Keratinocyte (primary cell): ENCODE results near the gene UTF1. TPM values are rescaled to one million over a fixed set of nuclear protein-coding genes. Genes with fewer than 3 reads are reported as not detected.

Experiments
- DNase-seq: peaks from one replicate; pipeline ENCODE4 v3.0.0-alpha.2; 2011; ENCODE audit warnings: low read depth, missing footprints, low spot score
- FAIRE-seq: peaks from 2 replicates; lab custom pipeline; 2011; peaks lifted over from hg19 to GRCh38; lab: Jason Lieb, UNC
- H2AFZ ChIP-seq: 2 replicates; pipeline ENCODE4 v1.6.0; 2012; ENCODE audit warnings: low read length, control low read depth, inconsistent platforms; ENCODE audit not compliant: control insufficient read depth
- H3K27ac ChIP-seq: 2 replicates; pipeline ENCODE4 v1.5.1; 2011; ENCODE audit warnings: low read length; ENCODE audit not compliant: control insufficient read depth, insufficient read depth
- H3K27me3 ChIP-seq: 3 replicates; pipeline ENCODE4 v1.6.0; 2011; ENCODE audit warnings: low read length; ENCODE audit not compliant: control insufficient read depth, insufficient read depth; ENCODE audit errors: extremely low read depth
- H3K36me3 ChIP-seq, 2 experiments: 2 replicates in 1 of 2; 3 replicates in 1 of 2; pipeline ENCODE4 v1.5.1; 2011; ENCODE audit warnings: low read length in 2 of 2, mild to moderate bottlenecking in 1 of 2; ENCODE audit not compliant: control insufficient read depth in 2 of 2, insufficient read depth in 2 of 2; ENCODE audit errors: extremely low read depth in 1 of 2
- H3K4me1 ChIP-seq: 3 replicates; pipeline ENCODE4 v1.5.1; 2011; ENCODE audit warnings: low read length; ENCODE audit not compliant: control insufficient read depth, insufficient read depth; ENCODE audit errors: extremely low read depth
- H3K4me2 ChIP-seq: 3 replicates; pipeline ENCODE4 v1.6.0; 2011; ENCODE audit warnings: low read depth, low read length; ENCODE audit not compliant: control insufficient read depth, insufficient read depth; ENCODE audit errors: extremely low read depth
- H3K4me3 ChIP-seq, 3 experiments: fragments of 200-600 bp in 1 of 3; sonication (generic) in 1 of 3; 2 replicates in 2 of 3; 3 replicates in 1 of 3; pipeline ENCODE4 v1.5.1; 2011 to 2016; ENCODE audit warnings: low read length in 3 of 3, mild to moderate bottlenecking in 3 of 3, control low read depth in 2 of 3, inconsistent platforms in 1 of 3, low read depth in 1 of 3, mixed read lengths in 1 of 3, mixed run types in 1 of 3, moderate library complexity in 1 of 3; ENCODE audit not compliant: control insufficient read depth in 2 of 3, insufficient read depth in 2 of 3; ENCODE audit errors: extremely low read depth in 1 of 3
- H3K79me2 ChIP-seq: 2 replicates; pipeline ENCODE4 v1.6.0; 2012; ENCODE audit warnings: low read length; ENCODE audit not compliant: control insufficient read depth, insufficient read depth
- H3K9ac ChIP-seq: 3 replicates; pipeline ENCODE4 v1.6.0; 2011; ENCODE audit warnings: low read length; ENCODE audit not compliant: control insufficient read depth, insufficient read depth; ENCODE audit errors: extremely low read depth
- H3K9me1 ChIP-seq: 3 replicates; pipeline ENCODE4 v1.6.0; 2011; ENCODE audit warnings: low read length; ENCODE audit not compliant: control insufficient read depth, insufficient read depth; ENCODE audit errors: extremely low read depth
- H3K9me3 ChIP-seq: 2 replicates; pipeline ENCODE4 v1.5.1; 2012; ENCODE audit warnings: low read depth, low read length; ENCODE audit not compliant: control insufficient read depth
- H4K20me1 ChIP-seq: 3 replicates; pipeline ENCODE4 v1.6.0; 2011; ENCODE audit warnings: low read length; ENCODE audit not compliant: control insufficient read depth, insufficient read depth; ENCODE audit errors: extremely low read depth
- CTCF ChIP-seq, 3 experiments: IDR thresholded peaks in 1 of 3; conservative IDR thresholded peaks in 1 of 3; optimal IDR thresholded peaks in 1 of 3; 2 replicates in 2 of 3; 3 replicates in 1 of 3; pipeline versions ENCODE3 to v1.5.1; 2011; ENCODE audit warnings: low read length in 3 of 3, mild to moderate bottlenecking in 3 of 3, moderate library complexity in 2 of 3, control low read depth in 1 of 3, inconsistent platforms in 1 of 3; ENCODE audit not compliant: insufficient read depth in 2 of 3; ENCODE audit errors: extremely low read depth in 1 of 3
- EZH2 ChIP-seq: IDR thresholded peaks from one replicate; pipeline ENCODE4 v1.6.1; 2012; ENCODE audit warnings: inconsistent platforms, mild to moderate bottlenecking, low read length, moderate library complexity
- dilution Hi-C: fragments of 300-500 bp; cut with MboI; formaldehyde crosslinking; loops from one replicate; pipeline ENCODE4 v1.7.0; 2020; ENCODE audit warnings: low sequenced_read_pairs; ENCODE audit not compliant: extremely low pct_ligation_motif_present
- polyA plus RNA-seq, 5 experiments: library from polyadenylated mRNA; depleted of rRNA in 3 of 5; stranded (reverse) in 3 of 5; stranded (forward) in 1 of 5; unstranded in 1 of 5; fragments of >200 nt; gene quantifications; 1 replicate in 1 of 5; 2 replicates in 3 of 5; 3 replicates in 1 of 5; pipeline versions ENCODE4 v1.2.1 to v1.2.3, GENCODE V29; 2011 to 2012; ENCODE audit warnings: missing spikeins in 2 of 5, low read depth in 1 of 5, low replicate concordance in 1 of 5

The UTF1 gene
- polyA plus RNA-seq, 1 donor (not counting 4 experiments of a cell fraction or from before 2014, with no cell fraction given): not detected

GRCh38 chr10:133213641-133214467 is 16.2 kb upstream of the UTF1 start:
- dilution Hi-C loops: no loop called here
- Histone ChIP-seq H3K9me3 (no peaks in the 10 kb centered on the region), H3K9ac (no peak overlapping the region), H2AFZ (no peak overlapping the region), H3K4me1 (no peaks in the 10 kb centered on the region), H3K4me2 (no peak overlapping the region), H3K4me3 (no peak overlapping the region), H3K27me3 (peaks cover 8% of the 10 kb centered on the region), H3K36me3 (no peaks in the 10 kb centered on the region), H4K20me1 (no peaks in the 10 kb centered on the region), H3K79me2 (no peaks in the 10 kb centered on the region), H3K27ac (no peak overlapping the region), H3K9me1 (no peaks in the 10 kb centered on the region)
- TF ChIP-seq EZH2 (no peak), CTCF (optimal IDR thresholded peaks at IDR 0.05 in 1 of 3, IDR thresholded peaks at IDR 0.05 in 1 of 3, conservative IDR thresholded peaks at IDR 0.05 in 1 of 3; ENCODE audit: extremely low read depth in 1 of 3, insufficient read depth in 2 of 3, low read length in 3 of 3) (no peak)
- DNase-seq (no peak), FAIRE-seq (no peak)

DNA sequence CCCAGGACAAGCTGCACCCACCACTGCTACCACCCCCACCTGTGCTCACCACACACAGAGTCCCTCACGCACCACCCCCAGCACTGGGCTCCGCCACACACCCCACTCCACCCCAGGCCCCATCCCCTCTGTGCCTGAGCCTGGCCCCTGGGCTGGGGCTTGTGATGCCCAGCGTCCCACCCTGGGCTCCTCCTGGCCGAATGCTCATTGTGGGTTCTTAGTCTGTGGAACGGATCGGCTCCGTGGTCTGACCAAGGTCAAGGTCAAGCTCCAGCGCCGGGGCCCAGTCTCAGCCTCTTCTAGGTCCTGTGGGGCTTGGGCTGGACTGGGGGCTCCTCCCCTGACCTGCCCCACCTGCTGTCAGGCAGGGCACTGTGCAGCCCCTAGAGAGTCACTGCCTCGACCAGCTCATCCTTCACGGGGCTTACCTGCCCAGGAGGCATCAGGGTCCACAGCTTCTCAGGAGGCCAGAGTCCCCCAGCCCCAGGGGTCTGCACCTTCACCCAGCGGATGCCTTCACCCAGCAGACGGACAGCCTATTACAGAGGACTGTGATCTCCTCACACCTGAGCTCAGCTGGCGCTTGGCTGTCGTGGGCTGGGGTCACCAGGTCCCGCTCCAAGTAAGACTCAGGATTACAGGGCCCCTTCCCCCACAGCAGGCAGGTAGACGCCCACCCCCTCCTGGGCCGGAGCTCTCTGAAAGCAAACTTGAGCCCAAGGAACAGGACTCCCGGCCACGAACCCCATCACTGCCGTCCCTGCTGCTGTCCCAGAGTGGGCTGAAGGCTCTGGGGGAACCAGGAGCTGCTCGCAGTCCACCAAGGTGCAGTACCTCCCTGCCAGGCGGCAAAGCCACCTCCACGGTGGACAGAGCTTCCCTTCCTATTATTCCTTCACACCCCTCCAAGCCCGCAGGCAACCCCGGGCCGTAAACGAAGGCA is 15.3 kb upstream of the UTF1 start:
- no peak for TF ChIP-seq CTCF (optimal IDR thresholded peaks at IDR 0.05 in 1 of 3, IDR thresholded peaks at IDR 0.05 in 1 of 3, conservative IDR thresholded peaks at IDR 0.05 in 1 of 3; ENCODE audit: extremely low read depth in 1 of 3, insufficient read depth in 2 of 3, low read length in 3 of 3)
- no peak for TF ChIP-seq EZH2
- no peaks in the 10 kb centered on the region for H3K9me3 ChIP-seq
- H3K27ac ChIP-seq: no peak overlapping the region
- H3K4me3 ChIP-seq: no peak overlapping the region
- peaks cover 17% of the 10 kb centered on the region for H3K27me3 ChIP-seq
- no peaks in the 10 kb centered on the region for H3K79me2 ChIP-seq
- H2AFZ ChIP-seq: no peak overlapping the region
- H3K9me1 ChIP-seq: no peaks in the 10 kb centered on the region
- H4K20me1 ChIP-seq: no peaks in the 10 kb centered on the region
- DNase-seq: no peak
- no peak for FAIRE-seq
- no peaks in the 10 kb centered on the region for H3K36me3 ChIP-seq
- no peaks in the 10 kb centered on the region for H3K4me1 ChIP-seq
- dilution Hi-C loops: no loop called here
- H3K4me2 ChIP-seq: no peak overlapping the region
- H3K9ac ChIP-seq: no peak overlapping the region
